NCI-H2029 (cell line): ENCODE data around the gene RYR1.
"Not testable (repeated sequence)": the region's sequence is repeated elsewhere in the genome, so short reads cannot be mapped to it uniquely, and the experiment has no call there.

ENCODE experiments used
- DNase-seq: peaks from one replicate; lab custom pipeline; 2025; lab: John Stamatoyannopoulos, UW

Gene RYR1

DNA sequence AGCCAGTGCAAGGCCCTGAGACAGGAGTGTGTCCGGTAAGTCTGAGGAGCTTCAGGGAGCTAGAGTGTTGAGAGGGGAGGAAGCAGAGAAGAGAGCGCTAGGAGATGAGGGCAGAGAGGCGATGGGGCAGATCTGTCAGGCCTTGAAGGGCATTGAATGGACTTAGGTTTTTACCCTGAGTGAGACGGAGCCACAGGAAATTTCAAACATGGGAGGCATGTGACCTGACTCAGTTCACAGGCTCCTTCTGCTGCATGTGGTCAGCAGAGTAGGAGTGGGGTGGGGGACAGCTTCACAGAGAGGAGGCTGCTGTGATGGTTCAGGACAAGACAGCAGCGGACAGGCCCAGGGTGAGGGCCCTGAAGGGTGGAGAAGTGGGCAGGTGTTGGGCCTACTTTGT is 33.1 kb upstream of the RYR1 start:
- DNase-seq = no peak

DNA sequence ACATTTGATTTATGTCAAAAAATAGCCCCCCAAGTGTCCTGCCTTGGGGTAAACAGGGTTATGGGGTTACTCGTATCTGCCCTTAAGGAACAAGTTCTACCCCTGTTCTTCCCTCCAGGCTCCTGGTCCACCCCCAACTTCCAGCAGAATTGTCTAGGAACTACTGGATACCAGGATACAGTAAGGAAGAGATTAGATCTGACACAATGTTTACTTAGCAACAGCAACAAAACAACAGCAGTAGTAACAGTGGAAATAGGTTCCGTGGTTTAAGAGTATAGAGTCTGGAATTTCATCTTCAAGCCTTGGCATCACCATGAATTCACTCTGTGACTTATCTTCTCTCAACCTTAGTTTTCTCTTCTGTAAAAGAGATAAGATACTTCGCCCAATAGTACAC is 32.3 kb upstream of the RYR1 start:
- DNase-seq = peak; percentile 9

DNA sequence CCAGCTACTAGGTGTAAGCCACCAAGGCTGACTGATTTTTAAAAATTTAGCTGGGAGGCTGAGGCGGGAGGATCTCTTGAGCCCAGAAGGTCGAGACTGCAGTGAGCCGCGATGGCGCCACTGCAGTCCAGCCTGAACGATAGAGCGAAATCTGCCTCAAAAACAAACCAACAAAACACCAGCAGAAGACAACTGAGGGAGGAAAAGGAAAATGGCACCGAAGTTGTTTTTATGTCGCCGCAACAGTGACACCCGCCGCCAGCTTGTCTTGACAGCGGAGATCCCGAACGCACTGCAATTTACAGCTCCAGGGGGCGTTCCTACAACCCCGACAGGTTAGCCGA is 30.9 kb upstream of the RYR1 start:
- DNase-seq = no peak

DNA sequence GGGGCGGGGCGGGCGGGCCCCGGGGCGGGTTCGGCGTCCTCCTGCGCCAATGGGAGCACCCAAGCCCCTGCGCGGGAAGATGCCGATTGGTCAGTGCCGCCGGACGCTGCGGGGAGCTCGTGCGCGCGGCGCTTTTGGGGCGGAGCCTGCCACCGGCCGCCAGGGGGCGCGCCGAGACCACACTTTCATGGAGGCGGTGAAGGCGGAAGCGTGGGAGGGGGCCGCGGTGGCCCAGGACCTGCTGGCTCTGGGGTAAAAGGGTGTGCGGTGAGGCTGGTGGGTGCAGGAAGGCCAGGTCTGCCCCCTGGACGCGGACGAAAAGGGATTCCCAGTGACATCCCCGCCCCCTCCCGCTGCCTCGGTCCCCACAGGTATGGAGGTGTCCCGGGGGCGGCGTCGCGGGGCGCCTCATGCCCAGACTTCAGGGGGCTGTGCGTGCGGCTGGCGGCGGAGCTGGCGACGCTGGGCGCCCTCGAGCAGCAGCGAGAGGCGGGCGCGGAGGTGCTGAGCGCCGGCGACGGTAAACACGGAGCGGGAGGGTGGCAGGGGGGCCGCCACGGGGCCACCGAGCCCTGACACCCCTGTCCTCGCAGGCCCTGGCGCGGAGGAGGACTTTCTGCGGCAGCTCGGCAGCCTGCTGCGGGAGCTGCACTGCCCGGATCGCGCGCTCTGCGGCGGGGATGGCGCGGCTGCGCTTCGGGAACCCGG is 30.4 kb upstream of the RYR1 start, which contains the start of gene FAM98C:
TSS of gene FAM98C (plus strand) at position 127 of the 708 bp plus-strand sequence. CDS start at position 188, 61 bp downstream.
- peak; percentile 97 for DNase-seq

DNA sequence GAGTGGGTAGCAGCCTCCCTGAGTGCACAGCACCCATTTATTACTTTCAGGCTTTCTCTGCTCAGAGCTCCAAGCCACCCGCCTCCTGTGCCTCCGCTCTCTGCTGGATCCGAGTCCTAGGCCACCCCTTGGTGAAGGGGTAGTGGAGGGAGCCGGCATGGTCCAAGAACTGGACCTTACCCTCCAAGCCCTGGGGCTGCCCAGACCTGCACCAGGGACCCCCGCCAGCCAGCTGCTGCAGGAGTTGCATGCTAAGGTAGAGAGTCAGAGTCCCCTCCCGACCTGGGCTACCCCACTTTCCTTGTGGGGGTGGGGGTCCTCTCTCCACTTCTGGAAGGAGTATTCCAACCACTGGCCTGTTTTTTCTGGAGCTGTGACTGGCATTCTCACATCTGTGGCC is 28.6 kb upstream of the RYR1 start:
- DNase-seq = no peak

DNA sequence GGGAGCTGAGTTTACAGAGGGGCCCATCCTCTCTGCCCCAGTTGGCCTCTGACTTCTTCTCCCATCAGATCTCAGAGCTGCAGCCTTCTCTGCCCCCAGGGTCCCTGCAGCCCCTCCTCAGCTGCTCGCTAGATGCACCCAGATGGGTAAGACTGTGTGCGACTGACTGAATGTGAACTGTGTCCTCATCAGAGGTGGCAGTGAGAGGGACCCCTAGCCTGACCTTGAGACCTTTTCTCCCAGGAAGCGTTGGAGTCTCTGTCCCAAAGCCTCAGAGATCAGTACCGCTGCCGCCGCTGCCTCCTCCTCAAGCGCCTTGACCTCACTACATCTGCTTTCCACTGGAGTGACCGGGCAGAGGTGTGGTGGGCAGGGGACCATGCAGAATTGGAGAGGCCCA is 28.2 kb upstream of the RYR1 start:
- no peak for DNase-seq

DNA sequence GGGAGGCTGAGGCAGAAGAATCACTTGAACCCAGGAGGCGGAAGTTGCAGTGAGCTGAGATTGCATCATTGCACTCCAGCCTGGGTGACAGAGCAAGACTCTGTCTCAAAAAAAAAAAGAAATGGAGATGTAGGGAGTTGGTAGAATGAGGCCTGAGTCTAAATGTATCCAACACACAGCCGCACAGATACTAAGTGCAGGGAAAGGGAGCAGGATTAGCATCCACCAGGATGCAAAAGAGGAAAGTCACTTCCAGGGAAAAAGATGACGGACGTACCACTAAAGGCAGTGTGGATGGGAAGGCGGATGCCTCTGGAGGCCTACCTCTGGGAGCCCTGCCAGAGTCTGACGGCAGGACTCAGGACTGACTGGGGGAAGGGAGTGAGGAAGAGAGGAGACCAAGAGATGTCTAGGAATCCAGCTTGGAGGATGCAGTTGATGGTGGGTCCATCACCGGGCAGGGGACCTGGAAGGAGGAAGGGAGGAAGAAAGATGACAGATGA is 23.8 kb upstream of the RYR1 start:
- DNase-seq = peak; percentile 28

DNA sequence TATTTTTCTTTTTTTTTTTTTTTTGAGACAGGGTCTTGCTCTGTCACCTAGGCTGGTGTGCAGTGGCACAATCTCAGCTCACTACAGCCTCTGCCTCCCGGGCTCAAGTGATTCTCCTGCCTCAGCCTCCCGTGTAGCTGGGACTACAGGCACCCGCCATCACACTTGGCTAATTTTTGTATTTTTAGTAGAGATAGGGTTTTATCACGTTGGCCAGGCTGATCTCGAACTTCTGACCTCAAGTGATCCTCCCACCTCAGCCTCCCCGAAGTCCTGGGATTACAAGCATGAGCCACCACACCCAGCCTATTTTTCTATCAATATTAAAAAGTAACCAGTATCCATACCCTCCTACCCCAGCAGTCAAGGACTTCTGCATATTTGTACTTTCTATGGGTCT is 23.1 kb upstream of the RYR1 start:
- DNase-seq = not testable (repeated sequence)

DNA sequence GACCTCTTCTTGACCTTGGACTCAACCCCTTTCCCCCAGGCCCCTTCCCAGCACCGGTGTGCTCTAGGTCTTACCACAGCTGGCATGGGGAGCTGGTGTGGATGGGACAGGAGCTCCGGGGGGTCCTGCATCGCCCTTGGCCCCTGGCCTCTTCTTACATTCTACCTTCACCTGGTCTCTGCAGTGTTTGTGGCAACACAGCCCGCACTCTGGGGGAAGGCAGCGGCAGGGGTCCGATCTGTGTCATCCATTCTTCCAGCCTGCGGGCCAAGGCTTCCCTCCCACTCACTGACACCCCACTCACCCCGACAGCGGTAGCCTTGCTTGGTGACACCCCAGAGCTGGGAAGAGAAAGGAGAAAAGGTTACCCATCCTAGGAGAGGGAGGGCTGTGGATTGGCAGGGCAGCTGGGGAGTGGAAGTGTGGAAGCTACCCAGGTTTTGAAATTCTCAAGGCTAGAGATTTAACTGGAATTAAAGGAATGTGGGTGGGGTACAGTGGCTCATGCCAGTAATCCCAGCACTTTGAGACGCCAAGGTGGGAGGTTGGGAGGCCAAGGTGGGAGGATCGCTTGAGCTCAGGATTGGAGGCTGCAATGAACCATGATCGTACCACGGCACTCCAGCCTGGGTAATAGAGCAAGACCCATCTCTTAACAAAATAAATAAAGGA is 22.3 kb upstream of the RYR1 start:
- DNase-seq = no peak

DNA sequence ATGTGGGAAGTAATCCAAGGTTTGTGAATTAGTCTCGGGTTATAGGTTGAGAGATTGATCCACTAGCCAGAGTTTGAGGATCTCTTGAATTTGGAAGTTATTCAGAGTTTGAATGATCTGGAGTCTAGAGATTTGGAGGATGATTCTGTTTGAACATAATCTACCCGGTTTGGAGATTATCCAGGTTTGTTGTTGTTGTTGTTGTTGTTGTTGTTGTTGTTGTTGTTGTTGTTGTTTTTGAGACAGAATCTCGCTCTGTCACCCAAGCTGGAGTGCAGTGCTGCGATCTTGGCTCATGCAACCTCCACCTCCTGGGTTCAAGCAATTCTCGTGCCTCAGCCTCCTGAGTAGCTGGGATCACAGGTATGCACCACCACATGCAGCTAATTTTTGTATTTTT is 21.6 kb upstream of the RYR1 start:
- not testable (repeated sequence) for DNase-seq

DNA sequence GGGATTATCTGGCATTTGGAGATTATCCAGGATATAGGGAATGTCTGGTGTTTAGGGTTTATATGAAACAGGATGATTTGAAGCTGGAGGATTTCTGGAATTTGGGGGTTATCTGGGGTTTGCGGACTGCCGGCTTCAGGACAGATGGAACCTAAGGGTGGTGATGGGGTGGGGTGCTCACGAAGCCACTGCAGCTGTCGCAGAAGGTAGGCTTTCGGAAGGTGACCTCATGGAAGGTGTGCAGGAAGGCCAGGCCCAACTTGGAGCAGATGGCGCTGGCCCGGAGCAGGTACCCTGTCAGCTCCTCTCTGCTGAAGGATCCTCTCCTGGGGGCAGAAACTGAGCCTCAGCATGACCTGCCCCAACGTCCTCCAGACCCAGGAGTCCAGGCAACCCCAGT is 21.0 kb upstream of the RYR1 start:
- no peak for DNase-seq

DNA sequence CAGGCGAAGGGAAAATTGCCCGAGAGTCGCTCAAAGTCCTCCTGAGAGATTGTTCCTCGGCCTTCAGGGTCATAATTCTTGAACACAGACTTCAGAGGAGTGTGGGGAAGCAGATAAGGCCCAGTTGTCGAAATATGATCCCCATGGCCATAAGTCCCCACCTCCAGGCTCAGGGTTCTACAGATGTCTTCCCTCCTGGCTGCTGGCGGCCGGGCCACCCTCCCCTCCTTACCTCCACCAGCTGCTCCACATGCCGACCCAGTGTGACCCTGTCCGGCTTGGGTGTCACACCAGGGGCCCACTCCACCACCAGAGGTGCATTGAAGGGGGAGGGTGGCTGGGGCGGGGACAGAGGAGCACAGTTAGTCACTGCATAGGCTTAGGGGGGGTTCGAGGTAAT is 20.5 kb upstream of the RYR1 start:
- no peak for DNase-seq

DNA sequence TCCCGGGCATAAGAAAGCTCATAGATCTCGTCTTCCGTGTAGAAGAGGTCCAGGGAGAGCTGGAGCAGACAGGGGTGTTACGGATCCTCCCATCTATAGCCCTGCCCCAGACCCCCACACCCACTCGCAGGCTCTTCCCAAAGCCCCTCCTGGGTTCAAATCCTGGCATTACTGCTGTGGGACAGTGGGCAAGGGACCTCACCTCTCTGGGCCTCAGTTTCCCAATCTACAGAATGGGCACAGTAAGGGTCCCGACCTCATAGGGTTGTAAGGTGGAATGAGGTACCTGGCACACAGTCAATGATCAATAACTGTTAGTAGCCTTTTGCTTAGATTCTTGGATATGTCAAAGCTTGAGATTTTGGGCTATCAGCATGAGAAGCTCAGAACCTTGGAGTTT is 20.1 kb upstream of the RYR1 start:
- DNase-seq = no peak

DNA sequence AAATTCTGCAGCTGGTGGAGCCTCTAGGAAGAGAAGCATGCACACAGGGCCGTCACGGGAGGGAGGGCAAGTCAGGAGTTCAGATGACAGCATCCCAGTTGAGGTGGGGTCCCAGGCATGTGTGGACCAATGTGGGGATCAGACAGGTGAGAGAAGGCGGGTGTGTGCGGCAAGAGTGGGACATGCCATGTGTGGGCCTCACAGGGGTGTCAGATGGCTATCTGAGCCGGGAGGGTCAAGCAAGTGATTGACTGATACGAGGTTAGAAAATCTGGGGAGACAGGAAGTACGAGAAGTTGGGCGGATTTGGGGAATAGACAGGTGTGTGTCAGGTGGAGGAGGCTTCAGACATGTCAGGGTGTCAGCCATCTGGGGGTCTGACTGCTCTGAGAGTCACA is 16.3 kb upstream of the RYR1 start:
- DNase-seq = no peak

DNA sequence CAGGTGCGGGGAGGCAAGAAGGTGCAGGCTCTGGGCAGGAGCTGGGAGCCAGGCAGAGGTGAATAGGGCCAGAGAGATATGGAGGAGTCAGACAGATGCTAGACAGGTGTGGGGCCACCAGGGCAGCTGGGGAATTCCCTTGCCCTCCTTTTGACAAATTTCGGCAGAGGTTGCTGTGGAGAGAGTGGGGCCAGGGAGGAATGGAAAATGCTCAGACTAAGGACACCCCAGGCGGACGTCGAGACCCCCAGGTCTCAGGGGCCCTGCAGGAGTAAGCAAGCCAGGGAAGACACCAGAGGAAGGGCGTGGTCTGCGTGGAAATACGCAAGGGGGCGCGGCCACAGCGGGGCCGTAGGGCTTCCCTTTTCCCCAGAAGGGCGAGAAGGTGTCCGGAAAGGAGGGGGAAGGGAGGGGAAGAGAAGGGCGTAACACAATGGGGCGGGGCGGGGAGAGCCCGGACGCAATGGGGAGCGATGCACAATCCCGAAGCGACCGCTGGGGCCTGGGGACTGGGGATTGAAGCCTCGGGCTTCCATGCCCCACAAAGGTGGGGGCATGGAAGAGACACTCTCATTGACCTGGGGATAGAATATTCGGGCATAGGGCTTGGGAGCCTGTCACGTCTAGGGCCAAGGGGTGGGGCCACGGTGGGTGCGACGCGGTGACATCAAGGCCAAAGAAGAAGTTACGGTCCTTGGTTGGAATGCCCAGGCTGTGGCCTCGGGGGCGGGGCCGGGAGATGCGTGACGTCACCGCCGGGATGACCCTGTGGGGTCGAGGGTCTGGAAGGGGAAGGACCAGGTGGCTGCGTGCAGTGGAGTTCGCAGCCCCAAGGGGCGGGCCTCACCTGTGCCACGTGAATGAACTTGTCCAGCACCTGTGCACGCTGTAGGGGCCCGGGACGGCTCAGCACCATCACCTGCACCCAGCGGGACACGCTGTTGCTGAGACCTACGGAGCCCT is 15.7 kb upstream of the RYR1 start:
- peak; percentile 6 for DNase-seq

DNA sequence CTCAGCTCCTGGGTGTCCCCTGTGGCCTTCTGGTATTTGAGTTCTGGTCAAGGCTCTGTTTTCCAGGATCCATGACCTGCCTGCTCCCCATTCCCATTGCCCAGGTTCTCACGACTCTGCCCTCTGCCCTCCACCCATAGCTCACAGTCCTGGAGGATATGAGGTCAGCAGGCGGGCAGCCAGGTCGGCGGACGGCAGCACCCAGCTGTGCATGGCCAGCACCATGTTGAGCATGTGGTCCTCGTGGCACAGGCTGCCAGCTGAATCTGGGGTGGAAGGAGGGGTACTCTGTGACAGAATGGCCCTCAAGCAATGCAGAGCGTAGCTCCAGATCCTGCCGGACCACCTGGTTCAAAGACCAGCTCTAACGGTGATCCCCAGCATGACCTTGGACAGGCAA is 12.6 kb upstream of the RYR1 start:
- no peak for DNase-seq

DNA sequence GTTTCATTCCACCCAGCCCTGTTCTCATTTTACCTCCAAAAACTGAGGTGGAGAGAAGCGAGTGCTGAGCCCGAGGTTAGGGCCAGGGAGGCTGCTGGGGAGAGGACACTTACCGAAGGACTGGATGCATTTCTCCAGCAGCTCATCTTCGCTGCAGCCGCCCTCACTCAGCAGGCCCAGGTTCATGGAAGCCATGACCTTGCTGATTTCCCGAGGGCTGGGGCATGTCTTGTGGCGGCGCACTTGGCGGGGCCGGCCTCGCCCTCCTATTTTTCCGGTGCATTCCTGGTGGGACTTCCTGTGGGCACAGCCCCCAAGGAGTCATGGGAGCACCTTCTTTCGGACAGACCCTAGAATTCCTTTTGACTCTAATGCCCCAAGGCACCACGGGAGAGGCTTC is 11.6 kb upstream of the RYR1 start:
- no peak for DNase-seq

DNA sequence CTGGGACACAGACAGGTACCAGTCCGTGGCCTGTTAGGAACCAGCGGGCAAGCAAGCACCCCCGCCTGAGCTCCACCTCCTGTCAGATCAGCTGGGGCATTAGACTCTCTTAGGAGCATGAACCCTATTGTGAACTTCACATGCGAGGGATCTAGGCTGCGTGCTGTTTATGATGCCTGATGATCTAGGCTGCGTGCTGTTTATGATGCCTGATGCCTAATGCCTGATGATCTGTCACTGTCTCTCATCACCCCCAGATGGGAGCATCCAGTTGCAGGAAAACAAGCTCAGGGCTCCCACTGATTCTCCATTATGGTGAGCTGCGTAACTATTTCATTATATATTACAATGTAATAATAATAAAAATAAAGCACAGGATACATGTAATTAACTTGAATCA is 11.1 kb upstream of the RYR1 start:
- DNase-seq = no peak

DNA sequence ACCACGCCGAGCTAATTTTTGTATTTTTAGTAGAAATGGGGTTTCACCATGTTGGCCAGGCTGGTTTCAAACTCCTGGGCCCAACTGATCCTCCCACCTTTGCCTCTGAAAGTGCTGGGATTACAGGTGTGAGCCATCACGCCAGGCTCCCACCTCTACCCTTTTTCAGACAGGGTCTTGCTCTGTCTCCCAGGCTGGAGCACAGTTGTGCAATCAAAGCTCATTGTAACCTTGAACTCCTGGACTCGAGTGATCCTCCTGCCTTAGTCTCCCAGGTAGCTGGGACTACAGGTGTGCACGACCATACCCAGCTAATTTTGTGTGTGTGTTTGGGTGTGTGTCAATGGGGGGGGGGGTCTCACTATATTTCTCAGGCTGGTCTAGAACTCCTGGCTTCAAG is 9.2 kb upstream of the RYR1 start:
- DNase-seq = no peak

DNA sequence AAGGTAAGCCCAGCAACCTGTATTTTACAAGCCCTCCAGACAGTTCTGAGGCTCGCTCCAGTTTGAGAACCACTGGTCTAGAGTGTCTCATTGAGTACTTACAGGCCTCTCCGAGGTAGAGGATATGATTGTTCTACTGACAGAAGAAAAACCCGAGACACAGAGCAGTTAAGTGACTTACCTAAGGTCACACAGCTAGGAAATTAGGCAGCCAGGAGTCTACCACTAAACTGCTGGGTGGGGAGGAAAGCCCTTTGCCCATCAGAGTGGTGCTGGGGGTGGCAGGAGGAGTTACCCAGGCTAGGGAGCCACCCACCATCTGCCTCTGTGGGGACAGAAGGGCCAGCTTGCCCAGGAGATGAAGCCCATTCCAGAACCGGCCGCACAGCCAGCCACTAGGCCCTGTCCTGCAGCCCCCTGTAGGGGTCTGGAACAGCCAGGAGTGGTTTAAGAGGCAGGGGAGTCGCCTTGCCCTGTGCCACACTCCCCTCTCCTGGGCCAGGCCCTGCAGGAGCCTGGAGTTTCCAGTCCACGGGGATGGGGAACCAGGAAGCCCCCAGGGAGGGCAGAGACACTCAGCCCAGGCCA is 8.2 kb upstream of the RYR1 start:
- no peak for DNase-seq

DNA sequence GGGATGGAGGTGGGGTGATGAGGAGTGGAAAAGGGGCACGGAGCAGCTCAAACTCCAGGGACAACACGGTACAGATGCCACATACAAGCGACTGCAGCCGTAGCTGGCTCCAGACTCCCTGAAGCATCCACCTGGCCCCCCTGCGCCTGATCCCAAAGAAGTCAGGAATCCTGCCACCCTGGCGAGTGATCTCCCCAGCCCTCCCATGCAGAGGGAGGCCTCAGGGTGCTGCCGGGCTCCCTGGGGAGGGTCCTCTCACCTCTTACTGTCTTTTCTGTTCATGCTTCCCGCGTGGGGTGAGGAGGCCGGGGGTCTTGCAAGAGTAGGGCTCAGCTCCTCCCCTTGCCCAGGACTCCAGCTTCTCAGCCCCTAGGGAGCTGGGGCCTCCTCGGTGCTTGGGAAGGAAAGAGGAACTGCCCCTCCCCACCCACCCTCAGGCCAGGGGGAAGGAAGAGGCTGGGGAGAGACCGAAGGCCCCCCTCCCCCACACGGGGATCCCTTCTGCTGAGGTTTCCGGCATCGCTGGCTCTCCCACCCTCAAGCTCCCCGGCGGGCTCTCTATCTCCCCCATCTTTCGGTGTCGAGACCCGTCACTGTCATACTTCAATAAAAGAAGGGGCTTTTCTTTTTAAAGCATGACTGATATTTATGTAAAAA is 7.6 kb upstream of the RYR1 start, which contains the start of gene RASGRP4:
TSS of gene RASGRP4 (minus strand) at position 410 of the 657 bp plus-strand sequence. CDS start at position 282, 128 bp downstream.
- DNase-seq = no peak
